Activated CD4-positive, alpha-beta T cell treated with anti-CD3 and anti-CD28 coated beads for 1 hour (primary cell): Measurements from ENCODE around the gene PCNX1.
A peak's percentile ranks its signal among the peaks of the same experiment; 100 is the strongest.
"Not testable (repeated sequence)": the region's sequence is repeated elsewhere in the genome, so short reads cannot be mapped to it uniquely, and the experiment has no call there.

ENCODE experiments used
- DNase-seq: peaks from one replicate; pipeline ENCODE4 v3.0.0-alpha.2; 2020

PCNX1 gene

DNA sequence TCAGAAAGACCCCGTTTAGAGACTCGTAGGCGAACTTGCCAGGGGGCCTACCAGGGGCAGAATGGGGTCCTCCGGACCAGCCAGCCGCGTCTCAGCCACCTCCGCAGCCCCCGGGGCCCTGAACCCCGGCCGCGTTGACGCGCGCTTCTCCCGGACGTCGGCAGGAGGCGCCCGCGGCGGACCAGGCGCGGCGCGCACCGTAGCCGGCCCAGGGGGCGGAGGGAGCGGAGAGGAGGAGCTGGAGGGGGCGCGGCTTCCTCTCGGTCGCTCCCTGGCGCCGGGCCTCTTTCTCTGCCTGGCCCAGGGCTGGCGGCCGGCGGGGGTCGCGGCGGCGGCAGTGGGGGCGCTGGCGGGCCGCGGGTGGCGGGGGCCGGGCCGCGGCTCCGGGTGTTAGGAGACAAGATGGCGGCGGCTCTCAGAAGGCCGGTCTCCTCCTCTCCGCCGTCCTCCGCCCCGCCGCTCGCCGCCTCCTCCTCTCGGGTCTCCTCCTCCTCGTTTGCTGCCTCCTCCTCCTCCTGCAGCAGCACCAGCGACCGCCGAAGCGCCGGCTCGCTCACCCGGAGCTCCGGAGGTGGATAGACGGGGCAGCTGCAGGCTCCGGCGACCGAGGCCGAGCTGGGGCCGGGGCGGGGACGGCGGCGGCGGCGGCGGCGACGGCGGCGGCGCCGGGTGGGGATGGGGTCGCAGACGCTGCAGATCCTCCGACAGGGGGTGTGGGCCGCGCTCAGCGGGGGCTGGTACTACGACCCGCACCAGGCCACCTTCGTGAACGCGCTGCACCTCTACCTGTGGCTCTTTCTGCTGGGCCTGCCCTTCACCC is at the start of gene PCNX1:
TSS of gene PCNX1 (plus strand) at position 284 of the 820 bp plus-strand sequence. CDS start at position 676, 392 bp downstream.
- peak; percentile 84 for DNase-seq

DNA sequence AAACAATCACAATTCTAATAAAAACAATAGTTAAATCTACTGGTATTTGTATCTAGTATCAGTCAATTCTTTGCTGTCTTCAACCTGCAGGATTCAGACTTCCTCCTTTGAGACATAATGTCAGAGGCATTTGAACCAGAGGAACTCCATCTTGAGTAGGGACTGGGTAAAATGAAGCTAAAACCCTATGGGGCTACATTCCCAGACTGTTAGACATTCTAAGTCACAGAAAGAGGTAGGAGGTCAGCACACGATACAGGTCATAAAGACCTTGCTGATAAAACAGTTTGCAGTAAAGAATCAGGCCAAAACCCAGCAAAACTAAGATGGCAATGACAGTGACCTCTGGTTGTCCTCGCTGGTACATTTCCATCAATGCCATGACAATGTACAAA is 49.8 kb upstream of the PCNX1 start:
- no peak for DNase-seq

DNA sequence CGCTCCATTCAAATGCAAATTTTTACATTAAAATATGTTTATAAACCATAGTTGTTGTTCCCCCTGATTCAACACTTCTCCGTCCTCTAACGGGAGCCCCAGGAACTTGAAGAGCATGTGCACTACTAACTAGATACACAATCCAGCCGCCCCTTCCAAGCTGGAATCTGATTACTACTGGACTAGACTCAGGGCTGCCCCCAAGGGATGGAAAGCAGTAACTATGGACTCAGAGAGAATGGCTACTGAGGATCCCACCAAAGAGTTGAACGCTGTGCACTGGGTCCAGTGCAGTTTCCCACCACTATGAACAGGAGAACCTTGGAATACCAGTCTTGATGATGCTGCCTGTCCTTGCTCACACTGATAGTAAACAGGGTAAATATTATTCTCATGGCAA is 48.6 kb upstream of the PCNX1 start:
- DNase-seq, result no peak

DNA sequence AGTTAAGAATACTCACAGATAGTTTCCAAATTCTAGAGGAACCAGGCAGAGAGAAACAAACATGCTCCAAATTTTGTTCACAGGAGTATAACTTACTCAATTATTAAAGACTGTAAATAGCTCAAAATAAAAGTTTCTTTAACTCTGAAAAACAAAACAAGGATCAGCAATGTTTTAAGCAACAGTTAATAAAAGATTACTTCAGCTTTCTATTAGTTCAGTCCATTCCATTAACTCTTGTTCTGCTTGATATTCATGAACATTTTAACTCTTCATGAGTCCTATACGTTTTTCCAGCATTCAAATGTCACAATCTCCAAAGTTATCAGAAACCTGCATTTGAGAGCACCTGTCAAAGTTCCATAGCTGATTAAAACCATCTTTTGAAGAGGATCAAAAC is 40.3 kb upstream of the PCNX1 start:
- not testable (repeated sequence) for DNase-seq

DNA sequence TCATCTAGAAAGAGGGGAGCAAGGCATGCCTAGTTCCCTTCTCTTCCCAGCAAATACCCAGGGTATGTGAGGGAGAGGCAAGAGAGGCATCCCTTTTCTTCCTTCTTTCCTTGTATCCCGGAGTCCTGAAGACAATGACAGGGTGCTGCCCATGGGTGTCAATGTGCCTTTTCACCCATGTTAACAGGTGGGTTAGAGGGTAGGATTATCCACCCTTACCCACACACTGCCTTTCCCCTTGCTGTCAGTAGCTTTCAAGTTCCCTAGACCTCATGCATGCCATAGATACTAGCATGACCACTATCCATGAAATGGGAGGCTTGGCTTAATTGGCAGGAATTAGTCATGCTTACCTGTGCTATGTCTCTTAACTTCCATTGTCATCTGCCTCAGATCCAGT is 36.3 kb upstream of the PCNX1 start:
- DNase-seq, result no peak

DNA sequence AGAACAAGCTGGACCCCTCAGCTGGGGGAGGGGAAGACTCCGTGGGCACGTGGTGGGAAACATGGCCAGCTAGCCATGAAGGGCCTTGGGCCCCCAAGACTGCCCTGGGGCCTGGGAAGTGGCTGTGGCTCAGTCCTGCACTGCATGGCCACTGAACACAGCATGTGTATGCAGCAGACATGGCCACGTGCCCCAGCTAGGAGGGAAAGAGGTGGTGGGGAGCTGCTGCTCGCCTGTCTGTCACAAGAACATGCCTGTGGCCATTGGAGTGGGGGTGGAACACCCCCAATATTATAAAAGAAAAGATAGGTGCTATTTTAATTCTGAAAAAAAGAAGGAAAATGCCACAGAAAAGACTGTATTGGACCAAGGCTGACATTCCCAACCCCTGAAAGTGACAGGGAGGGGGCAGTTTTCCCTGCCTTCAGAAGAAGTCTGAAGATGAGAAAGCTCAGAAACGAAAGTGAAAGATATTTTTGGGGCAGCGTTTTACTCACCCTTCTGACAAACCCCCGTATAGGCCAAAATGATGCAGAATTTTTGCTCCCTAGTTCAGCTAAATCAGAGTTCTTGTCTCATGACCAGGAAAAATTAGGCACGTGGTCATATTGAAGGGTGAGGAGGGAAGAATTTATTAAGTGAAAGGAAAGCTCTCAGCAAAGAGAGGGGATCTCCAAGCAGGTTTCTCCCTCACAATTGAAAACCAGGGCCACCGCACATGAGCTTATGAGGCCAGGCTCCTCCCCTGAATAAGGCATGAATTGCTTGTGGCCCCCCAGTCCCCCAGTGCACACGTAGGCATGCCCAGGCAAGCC is 35.2 kb upstream of the PCNX1 start:
- no peak for DNase-seq

DNA sequence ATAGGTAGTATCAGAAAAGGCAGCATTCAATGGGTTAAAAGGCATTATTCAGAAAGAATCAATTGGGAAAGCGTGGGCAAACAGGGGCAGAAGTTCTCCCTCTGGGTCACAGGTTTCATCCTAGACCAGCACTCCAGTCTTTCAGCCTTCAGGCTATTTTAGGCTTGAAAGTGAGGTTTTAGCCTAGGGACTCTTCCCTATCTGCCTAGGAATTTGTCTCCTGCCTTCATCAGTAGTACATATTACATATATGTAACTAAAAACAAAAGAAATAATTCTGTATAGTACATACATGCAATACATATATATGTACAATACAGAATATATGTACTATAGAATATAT is 34.6 kb upstream of the PCNX1 start:
- DNase-seq, result no peak

DNA sequence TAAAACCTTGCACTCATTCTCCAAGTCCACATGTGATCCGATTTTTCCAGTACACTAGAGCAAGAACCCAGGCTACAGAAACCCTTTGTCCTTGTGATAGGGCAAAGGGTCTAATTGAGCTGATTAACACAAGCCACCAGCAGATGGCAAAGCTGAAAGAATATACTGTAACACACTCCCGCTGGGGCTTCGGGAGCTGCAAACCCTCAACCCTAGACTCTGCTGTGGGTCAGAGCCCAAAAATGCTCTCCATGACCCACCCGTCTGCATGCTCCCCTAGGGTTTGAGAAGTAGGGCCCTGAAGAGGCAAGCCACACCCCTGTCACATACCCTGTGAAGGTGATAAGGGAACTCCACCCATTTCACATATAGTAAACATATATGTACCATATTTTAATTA is 33.6 kb upstream of the PCNX1 start:
- no peak for DNase-seq

DNA sequence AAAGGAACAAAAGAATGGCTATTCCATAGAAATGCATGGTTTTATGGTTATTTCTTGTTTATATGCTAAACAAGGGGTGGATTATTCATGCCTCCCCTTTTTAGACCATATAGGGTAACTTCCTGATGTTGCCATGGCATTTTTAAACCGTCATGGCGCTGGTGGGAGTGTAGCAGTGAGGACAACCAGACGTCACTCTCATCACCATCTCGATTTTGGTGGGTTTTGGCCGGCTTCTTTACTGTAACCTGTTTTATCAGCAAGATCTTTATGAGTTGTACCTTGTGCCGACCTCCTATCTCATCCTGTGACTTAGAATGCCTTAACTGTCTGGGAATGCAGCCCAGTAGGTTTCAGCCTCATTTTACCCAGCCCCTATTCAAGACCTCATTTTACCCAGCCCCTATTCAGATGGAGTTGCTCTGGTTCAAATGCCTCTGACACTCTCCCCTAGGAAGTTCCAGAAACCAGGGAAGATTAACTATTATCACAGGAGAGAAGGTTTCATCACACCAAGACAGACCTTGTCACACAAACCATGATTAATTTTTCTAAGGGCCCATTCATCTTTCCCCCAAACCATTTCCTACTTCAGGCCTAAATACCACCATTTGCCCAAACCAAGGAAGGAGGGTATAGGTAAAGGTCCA is 31.3 kb upstream of the PCNX1 start:
- DNase-seq, result not testable (repeated sequence)

DNA sequence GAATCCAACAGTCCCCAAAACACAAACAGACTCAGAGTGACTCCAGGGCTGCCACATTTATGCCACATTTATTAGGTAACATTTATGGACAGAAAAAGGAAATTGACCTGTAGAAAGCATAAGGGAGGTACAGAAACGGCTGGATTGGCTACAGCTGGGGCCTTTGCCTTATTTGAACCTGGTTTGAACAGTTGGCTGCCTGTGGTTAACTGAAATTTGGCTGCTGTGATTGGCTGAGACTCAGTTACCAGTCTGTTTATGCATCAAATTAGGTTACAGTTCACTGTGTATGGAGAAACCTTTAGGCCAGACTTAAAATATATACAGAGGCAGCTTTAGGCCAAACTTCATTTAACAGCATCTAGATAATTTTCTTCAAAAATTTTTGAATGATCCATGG is 27.8 kb upstream of the PCNX1 start:
- no peak for DNase-seq

DNA sequence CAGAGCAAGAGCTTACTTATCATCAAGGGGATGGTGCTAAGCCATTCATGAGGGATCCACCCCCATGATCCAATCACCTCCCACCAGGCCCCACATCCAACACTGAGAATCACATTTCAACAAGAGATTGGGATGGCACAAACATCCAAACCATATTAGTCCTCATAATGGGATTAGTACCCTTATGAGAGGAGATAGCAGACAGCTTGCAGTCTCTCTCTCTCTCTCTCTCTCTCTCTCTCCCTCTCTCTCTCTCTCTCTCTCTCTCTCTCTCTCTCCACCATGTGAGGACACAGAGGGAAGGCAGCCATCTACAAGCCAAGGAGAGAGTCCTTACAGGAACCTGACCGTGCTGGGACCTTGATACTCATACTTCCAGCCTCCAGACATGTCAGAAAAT is 26.4 kb upstream of the PCNX1 start:
- not testable (repeated sequence) for DNase-seq

DNA sequence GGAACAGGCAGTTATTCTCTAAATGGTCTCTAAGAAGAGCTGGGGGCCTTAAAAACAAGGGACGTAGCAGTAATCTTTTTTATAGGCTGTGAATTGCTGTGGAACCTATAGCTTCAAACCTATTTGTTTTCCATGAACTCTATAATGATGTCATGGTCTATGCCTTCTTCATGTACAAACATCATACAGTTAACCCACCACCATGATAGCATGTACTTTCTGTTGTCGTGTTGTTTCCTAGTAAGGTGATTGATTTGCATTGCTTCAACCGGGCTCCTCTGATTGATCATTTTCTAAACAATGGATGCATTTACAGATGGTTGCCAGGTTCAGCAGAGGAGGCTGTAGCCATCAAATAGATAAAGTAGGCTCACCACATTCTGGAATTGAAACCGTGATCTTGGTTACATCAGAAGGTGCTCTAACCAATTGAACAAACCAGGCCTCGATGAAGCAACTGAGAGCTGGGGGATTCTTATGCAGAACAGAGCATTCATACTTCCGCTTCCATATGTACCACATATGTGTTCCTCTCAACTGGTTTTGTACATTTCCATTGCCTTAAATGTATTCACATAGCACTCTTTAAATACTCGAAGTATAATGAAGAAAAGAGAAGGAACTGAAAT is 25.6 kb upstream of the PCNX1 start:
- DNase-seq, result no peak

DNA sequence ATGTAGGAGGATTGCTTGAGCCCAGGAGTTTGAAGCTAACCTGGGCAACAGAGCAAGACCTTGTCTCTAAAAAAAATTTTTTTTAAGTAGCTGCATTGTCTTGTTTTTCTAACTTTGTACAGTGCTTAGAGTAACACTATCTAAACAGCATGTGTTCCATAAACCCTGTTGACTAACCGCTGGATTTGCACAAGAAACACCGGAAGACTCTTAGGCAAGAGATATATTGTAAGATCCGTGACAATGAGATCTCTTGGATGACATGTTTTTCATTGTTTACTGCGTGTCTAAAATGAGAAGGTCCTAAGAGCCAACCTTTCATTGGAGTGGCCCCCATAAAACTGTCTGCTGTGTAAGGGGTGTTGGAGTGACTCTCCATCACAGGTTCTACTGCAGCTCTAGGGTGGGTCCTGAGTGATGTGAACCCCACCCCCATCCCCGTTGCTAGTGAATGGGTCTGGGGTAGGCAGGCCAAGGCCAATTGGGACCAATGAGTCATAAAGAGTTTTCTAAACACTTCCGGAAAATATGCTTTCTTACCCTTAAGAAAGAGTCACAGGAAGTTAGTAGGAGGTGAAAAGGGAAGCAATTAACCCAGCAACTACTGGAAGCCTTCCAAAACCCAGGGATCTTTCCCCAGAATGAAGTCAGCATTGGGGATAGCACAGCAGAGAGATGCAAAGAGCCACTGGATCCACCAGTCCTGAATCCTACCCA is 24.3 kb upstream of the PCNX1 start:
- no peak for DNase-seq

DNA sequence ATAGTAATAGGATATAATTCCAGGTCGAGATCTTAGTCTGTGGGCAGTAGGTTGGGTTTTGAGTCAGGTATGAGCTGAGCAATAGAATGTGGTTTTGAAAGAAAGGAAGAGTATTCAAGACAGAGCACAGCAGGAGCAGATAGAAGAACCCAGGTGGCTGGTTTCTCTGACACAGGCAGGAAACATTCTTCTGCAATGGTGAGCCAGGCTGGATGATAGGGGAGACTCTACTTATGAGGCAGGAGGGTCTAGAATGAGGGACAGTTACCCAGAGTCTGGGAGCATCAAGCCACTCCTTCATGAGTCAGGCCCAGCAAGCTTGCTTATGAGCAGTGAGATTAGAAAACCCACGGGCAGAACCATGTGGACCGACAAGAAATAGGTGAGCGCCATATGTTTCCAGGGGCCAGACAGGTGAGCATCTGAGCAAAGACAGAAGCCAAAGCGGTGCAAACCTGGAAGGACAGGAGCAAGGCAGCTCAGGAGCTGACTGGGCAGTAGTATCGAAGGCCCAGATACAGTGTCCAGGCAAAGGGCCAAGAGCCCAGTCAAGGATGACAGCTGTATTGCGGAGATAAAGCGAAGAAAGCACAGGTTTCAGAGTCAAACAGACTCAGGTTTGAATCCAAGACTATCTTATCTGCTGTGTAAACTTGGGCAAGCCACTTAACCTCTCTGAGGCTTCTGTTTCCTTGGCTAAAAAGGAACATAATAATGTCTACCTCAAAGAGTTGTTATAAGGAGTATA is 22.5 kb upstream of the PCNX1 start:
- DNase-seq, result no peak

DNA sequence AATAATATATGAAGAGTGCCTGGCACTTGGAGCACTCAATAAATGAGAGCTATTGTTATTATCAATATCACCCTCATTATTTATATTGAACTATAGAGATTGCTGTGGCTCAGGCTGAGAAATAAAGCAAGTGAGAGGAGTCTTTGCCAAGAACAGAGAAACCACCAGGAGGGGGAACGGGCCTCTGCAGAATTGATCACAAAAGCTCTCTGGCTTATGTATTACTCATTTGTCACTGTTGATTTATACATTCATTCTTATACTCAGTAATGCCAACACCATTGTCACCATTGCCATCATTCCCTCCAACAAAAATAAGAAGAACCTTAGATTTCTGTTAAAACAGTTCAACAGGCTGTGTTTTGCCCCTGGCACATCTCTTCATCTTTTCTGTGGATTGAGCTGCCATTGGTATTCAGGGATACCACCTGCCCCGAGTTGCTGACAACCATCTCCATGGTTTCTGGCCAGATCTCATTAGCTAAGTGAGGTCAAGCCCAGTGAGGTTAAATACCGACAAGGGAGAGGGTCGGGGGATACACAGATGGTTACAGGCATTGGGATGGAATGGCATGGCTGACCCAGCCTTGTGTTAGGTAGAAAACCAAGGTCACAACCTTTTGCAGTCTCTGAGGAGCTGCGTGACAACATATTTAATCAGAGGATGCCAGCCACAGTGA is 21.8 kb upstream of the PCNX1 start:
- DNase-seq, result no peak

DNA sequence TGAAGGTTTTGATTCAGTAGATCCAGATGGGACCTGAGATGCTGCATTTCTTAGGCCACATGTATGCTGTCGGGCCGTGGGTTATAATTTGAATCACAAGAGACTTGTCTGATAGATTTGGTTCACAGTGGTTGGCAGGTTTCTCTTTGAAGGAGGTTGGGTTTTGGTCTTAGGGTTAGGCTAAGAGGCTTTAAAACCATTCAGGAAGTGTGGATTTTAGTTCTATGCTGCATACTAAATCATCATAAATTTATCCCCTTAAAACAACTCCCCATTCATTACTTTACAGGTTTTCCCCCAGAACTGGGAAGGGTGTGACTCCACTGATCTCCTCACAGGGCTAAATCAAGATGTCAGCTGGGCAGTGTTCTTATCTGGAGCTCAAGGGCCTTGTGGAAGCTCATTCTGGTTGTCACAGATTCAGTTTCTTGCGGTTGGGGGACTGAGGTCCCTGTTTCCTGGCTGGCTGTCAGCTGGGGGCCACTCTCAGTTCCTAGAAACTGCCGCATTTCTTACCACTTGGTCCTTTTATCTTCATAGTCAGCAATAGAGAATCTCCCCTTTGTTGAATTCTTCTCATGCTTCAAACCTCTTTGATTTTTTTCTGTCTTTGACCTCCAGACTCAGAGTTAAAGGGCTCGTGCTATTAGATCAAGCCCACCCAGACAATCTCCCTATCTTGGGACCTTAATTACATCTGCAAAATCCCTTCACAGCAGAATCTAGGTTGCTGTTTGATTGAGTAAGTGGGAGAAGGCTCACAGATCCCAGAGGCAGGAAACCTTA is 20.6 kb upstream of the PCNX1 start:
- DNase-seq, result no peak

DNA sequence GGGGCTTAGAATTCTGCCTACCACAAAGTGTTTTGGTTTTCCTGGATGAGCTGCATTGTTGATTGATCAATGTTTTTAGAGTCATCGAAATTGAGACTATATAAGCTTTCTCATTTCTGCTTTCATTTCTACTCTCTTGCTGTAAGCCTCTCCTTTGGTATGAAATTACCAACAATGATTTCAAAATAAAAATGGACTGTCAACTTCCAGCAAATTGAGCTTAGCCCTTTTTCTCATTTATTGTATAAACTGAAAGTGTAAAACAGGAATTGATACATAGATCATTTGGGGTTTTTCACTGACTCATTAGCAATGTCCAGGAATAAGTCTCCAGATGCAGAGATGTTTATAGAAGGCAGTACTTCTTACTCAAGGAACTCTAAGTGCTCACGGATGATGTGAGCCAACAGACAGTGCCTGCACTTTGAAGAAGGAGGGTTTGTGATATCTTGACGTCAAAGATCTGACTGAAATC is 20.0 kb upstream of the PCNX1 start:
- no peak for DNase-seq

DNA sequence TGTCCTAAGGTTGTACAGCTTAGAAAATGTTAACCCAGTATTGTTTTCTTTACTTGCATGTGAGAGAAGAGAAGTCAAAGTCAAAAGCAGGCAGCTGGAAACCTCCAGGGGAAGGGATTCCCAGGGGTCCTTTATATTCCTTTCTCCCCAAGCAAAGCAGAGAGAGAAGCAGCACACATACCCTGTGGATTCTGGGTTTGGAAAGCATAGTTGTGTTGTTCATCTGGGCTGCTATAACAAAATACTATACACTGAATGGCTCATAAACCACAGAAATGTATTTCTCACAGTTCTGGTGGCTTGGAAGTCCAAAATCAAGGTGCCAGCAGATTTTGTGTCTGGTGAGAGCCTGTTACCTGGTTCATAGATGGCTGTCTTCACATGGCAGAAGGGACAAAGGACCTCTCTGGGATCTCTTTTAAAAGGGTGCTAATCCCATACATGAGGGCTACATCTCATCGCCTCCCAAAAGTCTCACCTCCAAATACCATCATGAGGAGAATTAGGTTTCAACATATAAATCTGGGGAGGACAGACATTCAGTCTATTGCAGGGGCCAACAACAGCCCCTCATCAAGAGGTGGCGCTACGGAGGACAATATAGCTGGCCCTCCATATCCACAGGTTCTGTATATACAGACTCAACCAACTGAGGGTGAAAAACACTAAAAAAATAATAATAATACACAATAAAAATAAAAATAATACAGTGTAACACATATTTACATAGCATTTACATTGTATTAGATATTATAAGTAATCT is 19.3 kb upstream of the PCNX1 start:
- DNase-seq, result no peak

DNA sequence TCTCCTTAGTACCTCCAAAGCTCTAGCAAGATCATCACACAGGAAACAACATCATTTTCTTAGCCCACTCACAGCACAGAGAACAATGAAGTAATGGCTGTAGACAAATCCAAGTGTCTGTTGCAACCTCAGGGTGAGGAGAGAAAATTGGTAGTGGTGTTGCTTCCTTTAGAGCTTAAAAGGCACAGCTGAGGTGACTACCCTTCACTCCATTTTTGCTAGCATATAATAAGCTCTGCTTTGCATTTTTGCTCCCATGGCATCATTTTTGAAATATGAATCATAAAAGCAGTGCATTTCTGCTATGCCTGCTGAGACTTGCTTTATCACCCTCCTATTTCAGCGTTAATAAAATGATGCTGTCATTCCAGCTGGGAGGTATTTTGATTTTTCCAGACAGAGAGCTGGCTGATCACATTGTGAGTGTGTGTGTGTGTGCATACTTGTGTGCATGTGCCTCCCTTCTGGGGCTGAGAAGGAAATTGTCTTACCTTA is 18.5 kb upstream of the PCNX1 start:
- no peak for DNase-seq
